Measurements from ENCODE around the gene ACAN.

DNA sequence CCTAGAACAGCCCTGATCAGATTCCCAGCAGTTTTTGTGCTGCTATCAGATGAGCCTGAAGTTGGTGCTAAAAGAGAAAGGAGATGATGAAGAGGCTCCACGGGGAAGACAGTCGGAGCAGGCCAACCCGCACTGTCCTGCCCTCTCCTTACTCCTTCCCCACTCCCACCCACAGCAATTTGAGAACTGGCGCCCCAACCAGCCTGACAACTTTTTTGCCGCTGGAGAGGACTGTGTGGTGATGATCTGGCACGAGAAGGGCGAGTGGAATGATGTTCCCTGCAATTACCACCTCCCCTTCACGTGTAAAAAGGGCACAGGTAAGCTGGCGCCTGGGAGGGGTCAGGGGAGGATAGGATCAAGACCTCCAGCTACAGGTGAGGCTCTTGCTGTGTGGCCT, 69.5 kb downstream of the ACAN start:
- TF ChIP-seq CTCF (IDR thresholded peaks at IDR 0.05) (no peak), POLR2AphosphoS5 (IDR thresholded peaks at IDR 0.05; ENCODE audit: low read depth, low read length) (no peak), SIN3A (IDR thresholded peaks at IDR 0.05; ENCODE audit: borderline replicate concordance, insufficient read depth, low read depth, low read length) (no peak), TCF7L2 (IDR thresholded peaks at IDR 0.05; ENCODE audit: low read depth, low read length) (no peak)

Measured in Panc1 (cell line).